ENCODE measurements around the gene XXYLT1. TPM values are rescaled to one million over a fixed set of nuclear protein-coding genes. Genes with fewer than 3 reads are reported as not detected.

XXYLT1 gene
- total and polyA plus RNA-seq, 9 of the 15 experiments (the other 6 are each of a cell fraction or from before 2014, with no cell fraction given): 1.9 to 18.9 (median 15.0) TPM

DNA sequence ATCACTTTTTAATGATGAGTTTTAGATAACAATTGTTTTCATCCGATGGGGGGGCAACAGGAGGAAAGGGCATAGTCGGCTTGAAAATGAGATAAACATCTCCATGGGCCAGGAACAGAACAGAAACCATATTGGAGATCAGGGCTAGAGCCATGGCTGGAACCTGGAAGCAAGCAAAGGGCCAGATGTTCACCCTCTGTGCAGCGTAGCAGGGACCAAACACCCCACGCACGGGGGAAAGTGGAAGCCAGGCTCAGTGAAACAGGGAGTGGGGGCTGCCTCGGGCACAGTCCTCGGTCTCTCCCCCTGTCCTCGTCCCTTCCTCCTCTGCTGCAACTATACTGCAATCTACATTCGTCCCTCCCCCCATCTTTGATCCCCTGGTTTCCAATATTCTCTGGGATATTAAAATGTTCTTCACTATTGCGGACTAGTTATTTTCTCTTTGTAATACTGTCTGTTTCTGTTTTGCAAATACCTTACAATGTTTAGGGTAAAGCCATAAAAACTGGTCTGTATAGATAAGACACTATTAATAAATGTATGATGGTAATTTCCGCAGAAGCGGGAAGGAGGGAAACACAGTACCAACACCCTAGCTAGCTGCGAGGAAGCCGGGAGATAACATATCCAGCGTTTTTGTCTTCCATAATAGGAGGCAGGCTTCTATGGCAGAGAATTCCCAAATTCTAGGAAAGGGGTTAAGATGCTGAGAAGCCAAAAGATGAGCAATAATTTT, 121.5 kb downstream of the XXYLT1 start (continued):
- TF ChIP-seq, protein P1, sequence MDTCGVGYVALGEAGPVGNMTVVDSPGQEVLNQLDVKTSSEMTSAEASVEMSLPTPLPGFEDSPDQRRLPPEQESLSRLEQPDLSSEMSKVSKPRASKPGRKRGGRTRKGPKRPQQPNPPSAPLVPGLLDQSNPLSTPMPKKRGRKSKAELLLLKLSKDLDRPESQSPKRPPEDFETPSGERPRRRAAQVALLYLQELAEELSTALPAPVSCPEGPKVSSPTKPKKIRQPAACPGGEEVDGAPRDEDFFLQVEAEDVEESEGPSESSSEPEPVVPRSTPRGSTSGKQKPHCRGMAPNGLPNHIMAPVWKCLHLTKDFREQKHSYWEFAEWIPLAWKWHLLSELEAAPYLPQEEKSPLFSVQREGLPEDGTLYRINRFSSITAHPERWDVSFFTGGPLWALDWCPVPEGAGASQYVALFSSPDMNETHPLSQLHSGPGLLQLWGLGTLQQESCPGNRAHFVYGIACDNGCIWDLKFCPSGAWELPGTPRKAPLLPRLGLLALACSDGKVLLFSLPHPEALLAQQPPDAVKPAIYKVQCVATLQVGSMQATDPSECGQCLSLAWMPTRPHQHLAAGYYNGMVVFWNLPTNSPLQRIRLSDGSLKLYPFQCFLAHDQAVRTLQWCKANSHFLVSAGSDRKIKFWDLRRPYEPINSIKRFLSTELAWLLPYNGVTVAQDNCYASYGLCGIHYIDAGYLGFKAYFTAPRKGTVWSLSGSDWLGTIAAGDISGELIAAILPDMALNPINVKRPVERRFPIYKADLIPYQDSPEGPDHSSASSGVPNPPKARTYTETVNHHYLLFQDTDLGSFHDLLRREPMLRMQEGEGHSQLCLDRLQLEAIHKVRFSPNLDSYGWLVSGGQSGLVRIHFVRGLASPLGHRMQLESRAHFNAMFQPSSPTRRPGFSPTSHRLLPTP (IDR thresholded peaks at IDR 0.05; ENCODE audit: borderline replicate concordance, extremely low read depth, insufficient read length): no peak
- TF ChIP-seq SRSF1 (IDR thresholded peaks at IDR 0.05; ENCODE audit: low read depth, low read length): no peak

DNA sequence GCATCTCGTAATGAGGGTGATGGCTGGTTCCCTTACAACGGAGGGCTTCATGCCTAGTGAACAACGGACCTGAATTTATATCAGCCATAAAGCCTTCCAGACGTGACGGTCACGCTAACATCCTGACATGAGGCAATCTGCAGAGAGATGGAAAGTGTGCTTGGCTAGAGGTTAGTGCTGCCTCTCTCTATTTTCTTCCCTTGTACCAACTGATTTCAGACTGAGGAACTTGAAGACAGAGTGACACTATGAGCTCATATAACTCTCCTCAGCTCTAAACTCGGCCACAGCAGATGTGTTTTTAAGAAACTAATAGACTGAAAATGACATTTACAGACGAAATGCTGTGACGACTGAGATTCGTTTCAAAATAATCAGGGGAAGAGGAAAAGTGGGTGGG, 122.4 kb downstream of the XXYLT1 start:
- CTCF ChIA-PET (ENCODE audit: low intra/inter-chr PET ratio): no interaction called here
- Histone ChIP-seq H3K9ac (ENCODE audit: insufficient read depth in 1 of 2, low read depth in 2 of 2, low read length in 2 of 2) (peak overlapping the region; percentile 1 to 19; a peak in 1 of 4 replicates), H3K36me3 (ENCODE audit: control insufficient read depth, insufficient read depth, low read length) (no peaks in the 10 kb centered on the region), H3K79me2 (ENCODE audit: control insufficient read depth, insufficient read depth, low read length) (peaks cover 11% of the 10 kb centered on the region; the same call in 1 of the 3 replicates), H3K4me2 (ENCODE audit: insufficient read depth, low read length) (peak overlapping the region; percentile 50), H3K9me1 (ENCODE audit: control insufficient read depth, insufficient read depth, low read length) (no peaks in the 10 kb centered on the region), H3K4me1 (replicated peaks in 1 of 2; ENCODE audit: control insufficient read depth in 2 of 2, insufficient read depth in 2 of 2, low read length in 2 of 2) (peaks cover 46 to 65% of the 10 kb centered on the region in 2 experiments), H2AFZ (ENCODE audit: low read depth, low read length) (peak overlapping the region; percentile 65), H3K27me3 (ENCODE audit: control insufficient read depth in 2 of 2, insufficient read depth in 2 of 2, low read length in 2 of 2) (no peaks in the 10 kb centered on the region), H3K4me3 (no peak overlapping the region), H4K20me1 (replicated peaks; ENCODE audit: control insufficient read depth, insufficient read depth, low read length) (no peaks in the 10 kb centered on the region), H3K9me3 (replicated peaks; ENCODE audit: control insufficient read depth, insufficient read depth, low read depth, low read length) (no peaks in the 10 kb centered on the region), H3K27ac (ENCODE audit: extremely low read depth, low read depth, low read length) (peak overlapping the region; percentile 17; the same call in 2 of the 3 replicates)
- intact Hi-C loops (cut with micrococcal nuclease): no loop called here
- POLR2A ChIA-PET: interaction anchor here (0.7 to 1.4 kb wide), 3 partner anchors 13 to 299 kb away, joined by 3 read pairs; no protein-coding TSS in a partner anchor
- BruUV-seq (replicated peaks): no TSS peak
- DNase-seq (ENCODE audit: extremely low read depth in 1 of 4, low spot score in 3 of 4) (no peak), FAIRE-seq (no peak), ATAC-seq (no peak)
- TF ChIP-seq POLR2AphosphoS2 (IDR thresholded peaks at IDR 0.05; ENCODE audit: low read length) (no peak), ATF7 (IDR thresholded peaks at IDR 0.05) (0 out of 2 replicates have a peak, but pooled peaks have one; percentile 22)
- WGBS (ENCODE audit: insufficient coverage, low coverage, missing lambda C conversion rate): 34% methylated on average over 10 of the region's 10 CpGs
- in situ Hi-C loops (cut with MboI): no loop called here

All from K562 (cell line).